ENCODE measurements around the gene BICC1.

BICC1 gene

DNA sequence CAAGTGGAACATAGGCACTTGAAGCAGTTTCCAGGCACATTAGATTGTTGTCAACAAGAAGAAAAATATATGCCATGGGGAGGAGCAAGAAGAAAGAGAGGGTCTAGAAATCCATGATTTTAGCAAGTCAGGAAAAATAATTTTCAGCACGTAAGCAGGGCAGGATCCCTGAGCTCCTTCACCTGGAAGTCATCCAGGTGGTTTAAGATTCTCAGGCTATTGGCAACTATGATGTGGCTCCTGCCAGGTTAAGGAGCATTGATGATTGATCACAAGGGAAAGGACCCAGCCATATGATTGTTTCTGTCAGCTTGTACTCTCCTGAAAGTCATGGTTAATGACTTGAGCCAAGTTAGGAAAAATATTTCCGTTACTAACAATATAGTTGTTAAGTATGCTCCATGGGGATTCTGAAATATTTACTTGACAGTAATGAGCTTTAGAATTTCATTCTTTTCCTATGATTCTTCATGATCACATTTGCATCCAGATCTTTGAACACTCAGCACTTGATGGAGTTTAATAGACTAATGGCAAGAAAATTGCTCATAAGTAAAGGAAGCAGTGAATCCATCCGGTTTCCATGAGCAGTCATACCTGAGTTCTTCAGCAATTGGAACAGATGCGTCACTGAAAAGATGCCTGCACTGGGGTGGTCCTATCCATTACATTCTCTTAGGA lies 209.1 kb downstream of the BICC1 start:
- TF ChIP-seq TAF1 (IDR thresholded peaks at IDR 0.05; ENCODE audit: borderline replicate concordance, insufficient read depth, low read length) (no peak), POLR2AphosphoS5 (IDR thresholded peaks at IDR 0.05; ENCODE audit: low read depth, low read length) (no peak), SIN3A (IDR thresholded peaks at IDR 0.05; ENCODE audit: borderline replicate concordance, insufficient read depth, low read length) (no peak), FOXP2 (optimal IDR thresholded peaks at IDR 0.05; ENCODE audit: borderline replicate concordance, extremely low read depth, extremely low read length, insufficient read depth) (no peak)
- TF ChIP-seq, protein P1, sequence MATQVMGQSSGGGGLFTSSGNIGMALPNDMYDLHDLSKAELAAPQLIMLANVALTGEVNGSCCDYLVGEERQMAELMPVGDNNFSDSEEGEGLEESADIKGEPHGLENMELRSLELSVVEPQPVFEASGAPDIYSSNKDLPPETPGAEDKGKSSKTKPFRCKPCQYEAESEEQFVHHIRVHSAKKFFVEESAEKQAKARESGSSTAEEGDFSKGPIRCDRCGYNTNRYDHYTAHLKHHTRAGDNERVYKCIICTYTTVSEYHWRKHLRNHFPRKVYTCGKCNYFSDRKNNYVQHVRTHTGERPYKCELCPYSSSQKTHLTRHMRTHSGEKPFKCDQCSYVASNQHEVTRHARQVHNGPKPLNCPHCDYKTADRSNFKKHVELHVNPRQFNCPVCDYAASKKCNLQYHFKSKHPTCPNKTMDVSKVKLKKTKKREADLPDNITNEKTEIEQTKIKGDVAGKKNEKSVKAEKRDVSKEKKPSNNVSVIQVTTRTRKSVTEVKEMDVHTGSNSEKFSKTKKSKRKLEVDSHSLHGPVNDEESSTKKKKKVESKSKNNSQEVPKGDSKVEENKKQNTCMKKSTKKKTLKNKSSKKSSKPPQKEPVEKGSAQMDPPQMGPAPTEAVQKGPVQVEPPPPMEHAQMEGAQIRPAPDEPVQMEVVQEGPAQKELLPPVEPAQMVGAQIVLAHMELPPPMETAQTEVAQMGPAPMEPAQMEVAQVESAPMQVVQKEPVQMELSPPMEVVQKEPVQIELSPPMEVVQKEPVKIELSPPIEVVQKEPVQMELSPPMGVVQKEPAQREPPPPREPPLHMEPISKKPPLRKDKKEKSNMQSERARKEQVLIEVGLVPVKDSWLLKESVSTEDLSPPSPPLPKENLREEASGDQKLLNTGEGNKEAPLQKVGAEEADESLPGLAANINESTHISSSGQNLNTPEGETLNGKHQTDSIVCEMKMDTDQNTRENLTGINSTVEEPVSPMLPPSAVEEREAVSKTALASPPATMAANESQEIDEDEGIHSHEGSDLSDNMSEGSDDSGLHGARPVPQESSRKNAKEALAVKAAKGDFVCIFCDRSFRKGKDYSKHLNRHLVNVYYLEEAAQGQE (IDR thresholded peaks at IDR 0.05; ENCODE audit: insufficient read depth in 1 of 2, low read depth in 2 of 2, low read length in 2 of 2), result no peak

DNA sequence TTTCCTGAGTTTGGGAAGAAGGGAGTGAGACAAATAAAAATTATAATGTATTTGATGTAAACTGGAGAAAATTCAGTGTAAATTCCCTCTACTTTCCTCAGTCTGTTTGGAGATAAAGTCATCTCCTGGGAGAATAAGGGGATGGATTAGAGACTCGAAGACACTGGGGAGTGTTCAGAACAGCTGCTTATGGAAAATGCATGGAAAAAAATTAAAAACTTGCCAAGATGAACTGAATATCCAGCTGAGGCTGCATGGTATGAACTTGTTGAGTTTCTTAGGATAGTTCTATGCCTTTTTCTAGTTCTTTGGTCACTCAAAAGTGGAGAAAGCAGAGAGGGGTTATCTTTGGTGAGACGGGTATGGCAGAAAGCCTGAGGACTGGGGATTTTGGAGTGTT lies 210.5 kb downstream of the BICC1 start:
- TF ChIP-seq FOXP2 (optimal IDR thresholded peaks at IDR 0.05; ENCODE audit: borderline replicate concordance, extremely low read depth, extremely low read length, insufficient read depth), result no peak
- TF ChIP-seq POLR2AphosphoS5 (IDR thresholded peaks at IDR 0.05; ENCODE audit: low read depth, low read length), result no peak
- TF ChIP-seq, protein P1 (IDR thresholded peaks at IDR 0.05; ENCODE audit: insufficient read depth in 1 of 2, low read depth in 2 of 2, low read length in 2 of 2), result no peak
- TF ChIP-seq TAF1 (IDR thresholded peaks at IDR 0.05; ENCODE audit: borderline replicate concordance, insufficient read depth, low read length), result no peak
- no peak for TF ChIP-seq SIN3A (IDR thresholded peaks at IDR 0.05; ENCODE audit: borderline replicate concordance, insufficient read depth, low read length)

- TF ChIP-seq, protein P1 (IDR thresholded peaks at IDR 0.05; ENCODE audit: insufficient read depth in 1 of 2, low read depth in 2 of 2, low read length in 2 of 2), result no peak
- TF ChIP-seq POLR2AphosphoS5 (IDR thresholded peaks at IDR 0.05; ENCODE audit: low read depth, low read length) (no peak), SIN3A (IDR thresholded peaks at IDR 0.05; ENCODE audit: borderline replicate concordance, insufficient read depth, low read length) (no peak), FOXP2 (optimal IDR thresholded peaks at IDR 0.05; ENCODE audit: borderline replicate concordance, extremely low read depth, extremely low read length, insufficient read depth) (no peak), TAF1 (IDR thresholded peaks at IDR 0.05; ENCODE audit: borderline replicate concordance, insufficient read depth, low read length) (no peak)
Measured at GRCh38 chr10:58723966-58724365, 211.3 kb downstream of the BICC1 start.

GRCh38 chr10:58724781-58725180 lies 212.1 kb downstream of the BICC1 start:
- TF ChIP-seq TAF1 (IDR thresholded peaks at IDR 0.05; ENCODE audit: borderline replicate concordance, insufficient read depth, low read length), result no peak

GRCh38 chr10:58725901-58726300 lies 213.2 kb downstream of the BICC1 start:
- no peak for TF ChIP-seq SIN3A (IDR thresholded peaks at IDR 0.05; ENCODE audit: borderline replicate concordance, insufficient read depth, low read length)
- TF ChIP-seq FOXP2 (optimal IDR thresholded peaks at IDR 0.05; ENCODE audit: borderline replicate concordance, extremely low read depth, extremely low read length, insufficient read depth), result no peak
- TF ChIP-seq, protein P1 (IDR thresholded peaks at IDR 0.05; ENCODE audit: insufficient read depth in 1 of 2, low read depth in 2 of 2, low read length in 2 of 2), result no peak
- no peak for TF ChIP-seq TAF1 (IDR thresholded peaks at IDR 0.05; ENCODE audit: borderline replicate concordance, insufficient read depth, low read length)
- no peak for TF ChIP-seq POLR2AphosphoS5 (IDR thresholded peaks at IDR 0.05; ENCODE audit: low read depth, low read length)
